GM18867 (cell line): ENCODE results near the gene MRPL36.
"Not testable (repeated sequence)": the region's sequence is repeated elsewhere in the genome, so short reads cannot be mapped to it uniquely, and the experiment has no call there.

Experiments used
- ATAC-seq: cut with Tn5 transposase; IDR thresholded peaks from one replicate; pipeline ENCODE4 v1.9.1; 2021; ENCODE audit warnings: mild to moderate bottlenecking, moderate library complexity; ENCODE audit not compliant: unreplicated experiment

The MRPL36 gene

DNA sequence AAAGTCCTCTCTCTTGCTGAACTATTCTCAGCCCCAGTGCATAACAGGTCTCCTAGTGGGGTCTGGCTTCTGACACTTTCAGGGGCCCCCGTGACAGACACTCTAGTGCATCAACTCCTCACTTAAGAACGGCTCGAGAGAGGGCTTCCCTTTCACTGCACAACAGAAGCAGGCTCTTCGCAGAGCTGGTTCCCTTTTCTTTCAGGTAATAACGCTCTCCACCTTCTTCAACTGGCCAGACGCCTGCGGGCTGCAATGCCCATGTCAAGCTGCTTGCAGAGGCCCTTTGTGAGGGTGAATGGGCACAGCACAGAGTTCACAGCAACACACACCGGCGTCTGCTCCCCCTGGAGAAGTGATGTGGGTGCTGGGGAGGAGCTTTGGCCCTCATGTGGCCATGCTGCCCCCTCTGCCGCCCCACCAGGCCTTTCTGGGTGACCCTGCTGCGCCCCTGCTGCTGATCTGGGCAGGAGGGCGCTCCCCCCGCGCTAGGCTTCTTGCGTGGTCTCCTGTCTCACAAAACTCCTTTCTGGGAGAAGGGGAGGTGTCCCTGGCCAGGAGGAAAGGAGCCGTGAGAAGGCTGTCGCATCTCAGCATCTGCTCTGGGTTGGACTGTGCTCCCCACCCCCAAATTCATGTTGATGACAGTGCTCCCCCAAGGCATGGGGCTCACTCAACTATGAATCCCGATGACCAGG, 2.4 kb downstream of the MRPL36 start:
- no peak for ATAC-seq

DNA sequence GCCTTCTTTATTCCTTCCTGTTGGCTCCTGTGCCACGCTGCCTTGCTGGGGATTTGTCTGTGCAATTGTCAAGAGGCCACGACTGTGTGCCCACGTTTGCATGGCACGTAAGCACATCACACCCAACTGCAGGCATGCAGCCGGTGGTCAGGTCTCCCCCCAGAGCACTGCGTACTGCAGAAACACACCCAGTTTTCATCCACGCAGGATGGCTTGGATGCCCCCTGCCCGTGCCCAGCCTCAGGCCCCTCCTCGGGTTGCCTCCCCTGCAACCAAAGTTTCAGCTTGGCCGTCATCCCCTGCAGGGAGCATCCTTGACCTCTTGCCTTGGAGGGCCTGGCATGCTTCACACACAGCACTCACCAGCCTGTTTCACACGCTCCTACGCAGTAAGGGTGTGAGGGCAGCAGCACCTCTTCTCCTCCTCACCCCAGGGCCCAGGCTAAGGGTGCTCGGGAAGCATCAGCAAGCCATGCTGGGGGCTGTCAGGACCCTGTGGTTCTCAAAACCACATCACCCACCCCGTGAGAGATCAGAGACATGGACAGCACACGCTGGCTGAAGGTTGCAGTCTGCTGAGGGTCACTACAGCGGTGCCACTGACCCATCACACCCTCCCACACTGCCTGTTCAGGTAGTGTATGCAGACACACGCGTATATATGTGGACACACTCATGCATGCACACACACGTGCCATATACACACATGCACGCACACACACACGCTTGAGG, 3.1 kb downstream of the MRPL36 start:
- ATAC-seq, result no peak

DNA sequence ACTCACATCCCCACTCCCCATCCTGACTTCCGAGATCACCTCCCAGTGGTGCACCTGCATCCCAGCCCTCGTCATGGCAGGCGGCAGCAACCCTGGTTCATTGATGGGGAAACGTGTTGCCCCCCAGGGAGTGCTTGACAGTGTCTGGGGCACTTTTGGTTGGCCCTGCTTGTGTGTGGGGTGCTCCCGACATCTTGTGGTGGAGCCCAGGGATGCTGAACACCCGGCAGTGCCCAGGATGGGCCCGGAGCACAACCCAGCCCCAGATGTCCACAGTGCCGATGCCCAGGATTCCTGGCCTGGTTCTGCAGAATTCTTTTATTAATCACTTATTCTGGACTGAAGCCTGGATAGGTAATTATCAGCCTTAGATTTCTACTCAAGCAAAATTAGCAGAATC, 3.7 kb downstream of the MRPL36 start:
- ATAC-seq, result no peak

DNA sequence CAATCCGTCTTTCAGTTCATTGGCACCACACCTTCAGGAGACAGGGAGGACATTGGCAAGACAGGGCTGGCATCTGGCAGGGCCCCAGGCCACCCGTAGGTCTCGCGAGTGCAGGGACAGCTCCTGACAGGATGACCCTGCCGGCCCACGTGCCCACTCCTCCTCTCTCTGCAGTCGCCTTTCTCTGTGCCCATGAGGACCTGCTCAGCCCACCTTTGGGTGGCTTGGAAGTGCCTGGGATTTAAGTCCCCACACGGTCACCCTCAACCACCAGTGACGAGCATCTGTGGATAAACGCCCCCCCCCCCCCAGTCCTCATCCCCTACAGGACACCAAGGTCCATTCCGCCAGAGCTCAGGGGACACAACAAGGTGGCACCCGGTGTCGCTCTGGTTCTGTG, 4.1 kb downstream of the MRPL36 start:
- ATAC-seq, result no peak

DNA sequence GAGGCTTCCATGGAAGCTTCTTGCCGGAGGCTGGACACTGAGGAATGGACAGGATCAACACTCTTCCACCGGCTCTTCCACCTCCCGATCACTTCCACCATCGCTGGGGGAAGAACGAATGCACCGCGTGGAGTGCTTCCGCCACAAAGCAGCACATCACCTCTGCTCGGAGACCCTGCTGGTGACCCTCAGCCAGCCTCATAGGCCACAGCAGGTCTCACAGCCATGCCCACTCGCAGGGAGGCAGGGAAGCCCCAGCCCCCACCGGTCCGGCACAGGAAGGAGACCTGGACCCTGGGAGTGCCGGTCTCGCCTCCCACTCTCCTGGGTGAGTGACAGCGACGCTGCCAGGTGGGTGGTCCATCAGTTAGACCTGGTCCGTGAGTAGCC, 4.7 kb downstream of the MRPL36 start:
- no peak for ATAC-seq

DNA sequence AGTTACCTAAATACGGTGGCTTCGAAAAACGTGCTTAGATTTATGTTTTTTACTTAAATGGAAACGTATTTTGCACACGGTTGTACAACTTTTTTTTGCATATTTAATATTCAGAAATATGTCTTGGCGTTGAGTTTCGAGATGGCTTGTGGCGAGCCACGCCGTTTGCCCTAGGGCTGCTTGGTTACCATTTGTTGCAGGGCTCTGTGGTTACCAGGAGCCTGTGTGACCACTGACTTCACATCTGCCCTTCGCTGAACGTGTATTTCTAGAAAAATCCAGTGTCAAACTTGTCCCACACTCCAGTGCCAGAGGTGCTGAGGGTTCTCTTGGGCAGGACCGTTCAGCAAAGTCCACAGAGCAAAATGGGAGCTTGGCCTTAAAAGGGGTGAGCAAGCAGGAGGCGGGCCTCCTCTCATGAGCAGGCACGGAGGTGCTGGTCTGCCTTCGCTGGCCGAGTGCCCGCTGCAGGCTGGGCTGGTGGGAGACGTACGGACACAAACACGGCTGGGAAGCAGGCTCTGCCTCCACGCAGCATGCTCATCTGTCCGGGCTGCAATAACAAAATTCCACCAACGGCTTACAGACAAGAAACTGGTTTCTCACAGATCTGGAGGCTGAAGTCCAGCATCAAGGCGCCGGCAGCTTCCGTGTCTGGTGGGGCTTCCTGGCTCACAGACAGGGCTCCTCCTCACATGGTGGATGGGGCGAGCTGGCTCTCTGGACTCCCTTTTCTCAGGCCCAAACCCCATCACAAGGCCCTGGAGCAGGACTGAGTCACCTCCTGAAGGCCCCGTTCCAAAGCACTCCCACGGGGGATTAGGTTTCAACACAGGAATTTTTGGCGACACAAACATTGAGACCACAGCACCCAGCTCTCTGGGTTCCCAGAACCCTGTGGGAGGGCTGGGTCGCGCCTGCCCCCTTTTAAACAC, 5.4 kb downstream of the MRPL36 start:
- peak; percentile 29 for ATAC-seq

DNA sequence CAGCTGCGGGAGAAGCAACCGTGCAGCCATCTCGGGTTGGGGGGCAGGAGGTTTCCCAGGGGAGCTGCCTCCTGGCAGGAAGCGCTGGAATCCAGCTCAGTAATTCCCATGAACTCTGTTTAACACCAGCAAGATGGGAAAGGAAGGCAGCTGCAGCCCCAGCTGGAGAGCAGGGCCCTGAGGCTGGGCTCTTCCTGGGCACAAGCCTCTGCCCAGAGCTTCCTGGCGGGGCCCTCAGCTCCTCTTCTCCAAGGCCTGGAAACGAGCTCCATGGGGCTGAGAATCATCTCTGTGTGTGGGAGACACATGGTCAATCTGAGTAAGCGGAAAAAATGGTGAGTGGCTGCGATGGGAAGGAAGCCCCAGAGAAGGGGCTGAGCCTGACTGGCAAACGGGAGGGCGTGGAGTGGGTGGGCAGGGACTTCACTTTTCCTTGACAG, 6.3 kb downstream of the MRPL36 start:
- no peak for ATAC-seq

DNA sequence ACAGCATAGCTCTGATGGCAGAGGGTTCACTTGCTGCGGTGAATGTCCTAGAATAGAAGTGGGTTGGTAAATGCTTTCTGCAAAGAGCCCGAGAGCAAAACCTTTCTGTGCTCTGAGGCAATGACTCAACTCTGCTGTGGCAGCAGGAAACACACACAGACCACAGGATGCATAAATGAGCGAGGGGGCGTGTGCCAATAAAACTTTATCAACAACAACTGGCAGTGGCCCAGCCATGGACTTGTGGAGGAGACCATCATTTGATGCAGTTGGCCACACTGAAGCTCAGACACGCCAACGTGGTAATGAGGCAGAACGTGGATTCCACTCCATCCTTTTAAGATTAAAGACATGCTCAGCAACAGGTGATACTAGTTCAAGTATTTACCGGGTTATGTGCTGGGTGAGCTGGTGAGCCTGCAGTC, 6.8 kb downstream of the MRPL36 start:
- peak; percentile 96 for ATAC-seq

DNA sequence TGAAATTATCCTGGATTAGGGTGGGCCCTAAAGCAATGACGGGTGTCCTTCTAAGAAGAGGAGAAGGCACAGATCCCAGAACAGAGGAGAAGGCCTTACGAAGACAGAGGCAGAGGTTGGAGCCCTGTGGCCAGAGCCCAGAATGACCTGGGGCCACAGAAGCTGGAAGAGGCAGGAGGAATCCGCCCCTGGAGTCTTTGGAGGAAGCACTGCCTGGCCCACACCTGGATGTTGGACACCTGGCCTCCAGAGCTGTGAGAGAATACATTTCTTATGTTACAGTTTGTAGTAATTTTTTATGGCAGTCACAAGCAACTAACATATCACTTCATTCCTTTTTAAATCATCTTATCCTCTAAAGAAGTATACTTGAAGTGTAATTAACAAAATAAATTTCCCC, 8.5 kb downstream of the MRPL36 start:
- no peak for ATAC-seq

DNA sequence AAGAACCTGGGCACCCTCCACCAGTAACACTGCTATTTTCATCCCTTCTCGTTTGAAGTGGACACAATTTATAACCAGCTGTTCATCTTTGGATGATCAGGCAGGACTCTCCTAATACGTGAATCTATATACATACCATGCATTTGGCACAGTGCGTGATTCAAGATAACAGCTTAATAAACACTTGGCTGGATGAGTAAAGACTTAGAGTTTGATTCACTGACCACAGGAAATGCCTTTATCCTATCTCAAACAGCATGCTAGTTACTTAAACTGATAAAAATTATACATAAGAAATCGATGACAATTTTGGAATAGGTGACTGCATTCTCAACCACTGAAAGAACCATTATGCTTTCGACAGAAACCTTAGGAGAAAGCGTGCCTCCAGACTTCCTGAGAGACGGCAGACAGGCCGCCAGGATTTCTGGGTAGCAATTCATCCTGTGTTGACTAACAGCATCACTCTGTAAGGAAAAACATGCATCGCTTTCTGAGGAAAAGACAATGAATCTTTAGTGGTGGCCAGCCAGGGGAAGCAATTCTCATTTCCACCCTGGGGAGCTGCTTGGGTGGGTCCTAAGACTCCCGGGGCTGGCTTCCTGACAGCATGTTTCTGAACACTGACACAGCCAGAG, 9.7 kb downstream of the MRPL36 start:
- ATAC-seq, result no peak

DNA sequence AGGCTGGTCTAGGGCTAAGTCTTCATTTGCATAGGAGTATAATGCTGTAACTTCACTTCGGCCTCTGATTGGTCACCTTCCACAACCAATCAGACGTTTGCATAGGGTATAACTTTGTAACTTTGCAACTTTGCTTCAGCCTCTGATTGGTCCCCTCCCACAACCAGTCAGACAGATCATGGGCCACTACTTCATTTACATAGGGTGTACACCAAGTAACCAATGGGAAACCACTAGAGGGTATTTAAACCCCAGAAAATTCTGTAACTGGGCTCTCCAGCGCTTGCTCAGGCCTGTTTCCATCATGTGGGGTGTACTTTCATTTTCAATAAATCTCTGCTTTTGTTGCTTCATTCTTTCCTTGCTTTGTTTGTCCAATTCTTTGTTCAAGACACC, 10.2 kb downstream of the MRPL36 start:
- ATAC-seq, result not testable (repeated sequence)

DNA sequence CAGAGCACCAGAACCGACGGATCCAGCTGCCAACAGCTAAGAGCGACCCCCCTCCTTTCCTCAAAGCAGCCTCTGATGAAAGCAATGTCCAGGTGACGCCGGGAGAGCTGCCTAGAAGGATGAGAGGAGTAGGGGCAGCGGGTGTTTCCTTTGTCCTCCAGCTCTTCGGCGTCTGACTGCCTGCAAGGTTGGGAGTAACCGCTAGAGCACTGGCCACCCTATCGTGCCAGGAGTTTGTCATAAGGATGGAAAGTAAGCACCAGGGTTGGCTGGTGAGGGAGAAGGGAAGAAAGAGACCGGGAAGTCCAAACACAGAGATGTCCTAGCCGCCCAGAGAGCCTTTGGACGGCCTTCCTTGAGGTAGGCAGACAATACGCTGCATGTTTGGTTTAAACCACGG, 10.8 kb downstream of the MRPL36 start:
- no peak for ATAC-seq

DNA sequence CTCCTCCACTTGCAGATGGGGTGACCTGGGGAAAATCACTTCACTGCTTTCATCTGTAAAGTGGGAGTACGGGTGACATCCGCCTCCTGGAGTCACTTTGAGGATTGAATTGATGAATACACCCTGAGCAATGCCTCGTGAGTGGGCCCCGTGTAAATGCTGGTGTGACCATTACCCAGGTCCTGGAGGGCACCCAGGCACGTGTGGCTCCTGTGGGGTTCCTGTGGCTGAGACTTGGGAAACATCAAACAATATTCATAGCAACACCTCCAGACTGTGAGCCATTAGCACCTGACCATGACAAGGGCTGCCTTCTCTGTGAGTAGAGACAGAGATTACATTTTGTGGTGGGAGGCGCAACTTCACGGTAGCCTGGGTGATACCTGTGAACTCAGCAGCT, 11.4 kb downstream of the MRPL36 start:
- ATAC-seq, result no peak

DNA sequence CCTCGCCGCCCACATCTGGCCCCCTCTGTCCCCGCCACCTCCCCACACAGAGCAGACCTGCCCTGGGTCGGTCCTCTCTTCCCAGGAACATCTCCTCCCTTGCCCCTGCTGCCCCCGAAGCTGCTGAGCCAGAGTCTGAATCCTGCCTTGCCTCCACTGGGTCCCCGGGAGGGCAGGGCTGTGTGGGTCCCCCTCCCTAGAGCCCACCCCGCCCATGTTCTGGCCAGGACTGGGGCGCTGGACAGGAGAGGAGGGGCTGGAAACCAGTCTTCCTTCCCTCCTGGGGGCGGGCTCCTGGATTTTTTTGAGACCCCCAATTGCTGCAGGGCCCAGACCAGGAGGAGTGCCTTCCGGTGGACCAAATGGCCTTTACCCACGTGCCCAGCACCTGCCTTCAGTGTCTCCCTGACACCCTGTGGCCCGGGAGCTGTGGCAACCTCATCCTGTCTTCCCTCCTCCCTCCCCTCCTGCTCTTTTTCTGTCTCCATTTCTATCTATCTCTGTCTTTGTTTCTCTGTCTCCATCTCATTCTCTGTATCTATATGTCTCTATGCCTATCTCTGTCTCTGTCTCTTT, 12.1 kb downstream of the MRPL36 start:
- no peak for ATAC-seq

DNA sequence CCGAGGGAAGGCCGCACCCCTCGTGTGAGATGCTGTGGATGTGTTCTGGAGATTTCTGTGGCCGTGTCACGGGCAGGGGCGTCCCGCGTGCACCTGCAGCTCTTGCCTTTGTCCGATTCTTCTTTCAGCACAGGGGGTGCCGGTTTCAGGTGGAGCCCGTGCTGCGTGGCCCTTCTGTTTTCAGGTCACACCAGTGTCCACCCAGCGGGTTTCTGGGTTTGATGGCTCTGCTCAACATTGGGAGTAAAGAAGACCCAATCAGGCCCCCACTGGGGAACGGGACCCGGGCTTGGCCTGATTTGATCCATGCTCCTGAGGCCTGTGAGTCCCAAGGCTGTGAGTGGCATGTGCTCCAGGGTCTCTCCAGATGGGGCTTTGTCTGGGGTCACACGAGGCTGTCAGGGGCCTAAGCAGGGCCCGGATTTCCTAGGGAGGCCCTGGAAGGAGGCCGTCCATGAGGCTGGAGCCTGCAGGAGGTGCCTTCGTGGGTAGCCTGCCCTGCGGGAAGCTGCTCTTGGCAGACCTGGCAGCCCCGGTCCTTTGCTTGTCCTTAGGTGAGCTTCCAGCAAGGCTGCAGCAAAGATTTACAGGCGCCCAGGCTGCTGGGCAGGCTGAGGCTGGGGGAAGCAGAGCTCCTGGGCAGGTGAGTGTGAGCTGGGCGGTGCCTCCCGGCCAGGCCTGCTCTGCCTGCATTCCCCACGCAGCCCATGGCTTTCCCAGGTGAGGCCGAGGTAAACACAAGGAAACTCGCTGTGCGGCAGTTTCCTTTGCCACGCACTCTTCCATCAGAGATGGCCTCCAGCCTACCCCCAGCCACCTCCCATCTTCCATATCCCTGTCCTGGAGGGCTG, 12.8 kb downstream of the MRPL36 start:
- no peak for ATAC-seq

DNA sequence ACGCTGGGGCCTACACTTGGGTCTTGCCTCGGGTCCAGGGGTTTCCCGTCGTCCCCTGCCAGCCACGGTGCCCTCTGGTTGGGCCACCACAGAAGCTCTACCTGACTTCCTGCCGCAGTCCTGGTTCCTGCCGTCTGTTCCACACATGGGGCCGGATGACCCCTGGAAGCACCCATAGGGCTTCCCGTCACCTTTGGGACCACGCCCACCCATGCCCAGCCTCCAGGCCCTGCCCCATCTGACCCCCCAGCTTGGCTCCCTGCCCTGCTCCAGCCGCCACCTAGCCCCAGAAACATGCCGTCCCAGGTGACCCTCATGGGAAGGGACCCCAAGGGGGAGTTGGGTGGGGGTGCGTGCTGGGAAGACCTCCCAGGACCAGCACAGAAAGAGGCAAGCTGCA, 13.7 kb downstream of the MRPL36 start:
- ATAC-seq, result no peak

DNA sequence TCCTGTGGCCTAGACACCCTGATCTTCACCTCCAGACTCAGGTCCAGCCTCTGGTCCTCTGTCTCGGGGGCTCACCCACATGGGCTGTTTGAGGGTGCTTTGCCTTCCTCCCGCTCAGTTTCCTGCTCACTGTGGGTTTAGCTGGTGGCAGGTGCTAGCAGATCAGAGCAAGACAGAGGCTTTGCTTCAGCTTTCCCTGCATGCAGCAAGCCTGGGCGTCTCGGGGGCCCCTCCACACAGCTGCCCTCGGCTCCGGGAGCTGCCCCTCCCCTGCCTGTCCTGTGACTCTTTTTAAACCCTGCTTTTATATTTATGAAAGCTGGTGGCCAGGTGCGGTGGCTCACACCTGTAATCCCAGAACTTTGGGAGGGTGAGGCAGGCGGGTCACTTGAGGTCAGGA, 14.6 kb downstream of the MRPL36 start:
- no peak for ATAC-seq

DNA sequence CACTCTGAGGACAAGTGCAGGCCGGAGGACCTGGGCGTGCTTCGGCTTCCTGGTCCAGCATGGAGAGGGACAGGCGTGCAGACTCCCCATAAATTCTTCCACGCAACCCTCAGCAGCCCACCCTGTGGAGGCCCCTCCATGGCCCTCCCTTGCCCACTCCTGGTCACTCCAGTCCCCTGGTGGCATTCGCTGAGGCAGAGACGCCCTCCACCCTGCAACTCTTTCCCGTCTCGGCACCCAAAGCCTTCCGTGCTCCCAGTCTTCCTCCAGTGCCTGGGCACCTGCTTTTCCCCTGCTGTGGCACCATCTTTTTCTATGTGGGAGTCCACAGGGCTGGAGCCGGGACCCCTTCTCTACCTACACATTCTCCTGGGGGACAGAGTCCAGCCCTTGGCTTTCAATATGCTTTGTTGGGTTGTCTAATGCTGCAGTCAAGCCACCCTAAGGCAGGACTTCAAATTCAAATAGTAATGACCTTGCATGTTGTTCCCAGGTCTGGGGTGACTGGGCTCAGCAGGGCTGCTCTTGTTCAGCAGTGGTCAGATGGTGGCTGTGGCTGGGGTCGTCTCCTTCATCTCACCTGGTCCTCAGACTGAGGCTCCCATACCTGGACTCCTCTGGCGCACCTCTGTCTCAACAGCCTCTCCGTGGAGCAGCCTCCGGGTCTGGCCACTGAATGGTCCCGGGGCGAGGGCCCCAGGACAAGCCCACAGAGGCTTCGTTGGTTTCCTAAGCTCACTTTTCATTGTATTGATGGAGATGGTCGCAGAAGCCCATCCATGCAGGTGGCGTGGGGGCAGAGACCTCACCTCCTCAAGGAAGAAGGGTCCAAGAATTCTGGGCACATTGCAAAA, 15.2 kb downstream of the MRPL36 start:
- no peak for ATAC-seq

DNA sequence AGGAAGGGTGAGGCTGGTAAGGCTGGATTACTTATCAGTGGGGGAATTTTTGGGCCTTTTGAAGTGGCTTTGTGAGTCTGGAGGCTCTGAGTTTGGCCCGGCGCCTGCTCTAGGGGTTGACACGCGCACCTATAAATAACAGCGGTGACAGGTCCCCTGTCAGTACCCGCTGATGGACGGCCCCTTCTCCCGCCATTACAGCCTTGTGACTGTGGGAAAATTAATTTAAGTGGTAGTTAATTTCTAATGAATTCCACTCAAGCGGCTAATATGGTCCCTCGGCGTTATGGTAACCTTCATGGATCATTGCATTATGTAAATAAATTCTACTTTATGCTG, 16.5 kb downstream of the MRPL36 start:
- ATAC-seq, result peak; percentile 82
